CD4-positive, alpha-beta T cell treated with Interleukin-6 for 4 hours (primary cell): ENCODE measurements around the gene ADGRG3.

ENCODE experiments used
- DNase-seq: peaks from one replicate; pipeline ENCODE4 v3.0.0-alpha.2; 2020; ENCODE audit warnings: mixed read lengths

Gene ADGRG3

DNA sequence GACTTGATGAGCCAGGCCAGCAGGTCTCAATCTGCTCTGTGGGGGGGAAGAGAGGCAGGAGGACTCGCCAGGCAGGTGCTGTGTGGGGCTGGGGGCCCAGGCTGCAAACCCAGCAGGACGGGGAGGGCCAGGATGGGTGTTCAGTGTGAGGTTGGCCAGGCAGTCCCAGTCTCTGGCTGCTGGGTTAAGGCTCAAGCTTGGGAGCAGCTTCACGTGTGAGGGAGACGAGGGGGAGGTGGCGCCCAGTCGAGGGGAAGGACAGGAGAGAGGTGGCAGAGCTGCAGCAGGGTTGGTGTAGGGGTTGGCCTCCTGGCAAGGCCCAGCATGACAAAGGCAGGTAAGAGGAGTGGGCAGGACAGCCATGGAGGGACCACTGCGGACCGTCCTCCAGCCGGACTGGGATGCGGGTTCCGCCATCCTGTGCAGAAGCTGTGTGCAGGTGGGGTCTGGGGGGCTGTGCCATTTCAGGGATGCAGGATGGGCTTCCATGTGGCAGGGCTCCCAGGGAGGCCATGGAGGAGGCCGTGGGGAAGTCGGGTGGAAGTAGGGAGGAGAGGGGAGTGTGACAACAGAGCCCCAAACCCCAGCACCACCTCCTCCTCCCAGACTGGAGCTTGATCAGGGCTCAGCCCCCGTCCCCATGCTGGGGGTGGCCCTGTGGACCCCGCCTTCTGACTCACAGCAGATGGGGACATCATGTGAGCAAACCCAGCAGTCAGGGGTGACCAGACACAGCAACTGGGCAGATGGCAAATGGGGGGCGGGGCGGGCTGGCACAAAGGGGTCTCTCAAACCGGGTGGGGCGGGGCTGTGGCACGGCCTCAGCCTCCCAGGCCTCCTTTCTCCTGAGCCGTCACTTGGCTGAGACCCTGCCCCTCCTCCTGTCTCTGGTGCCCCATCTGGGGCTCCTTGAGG lies 36.9 kb upstream of the ADGRG3 start:
- no peak for DNase-seq

DNA sequence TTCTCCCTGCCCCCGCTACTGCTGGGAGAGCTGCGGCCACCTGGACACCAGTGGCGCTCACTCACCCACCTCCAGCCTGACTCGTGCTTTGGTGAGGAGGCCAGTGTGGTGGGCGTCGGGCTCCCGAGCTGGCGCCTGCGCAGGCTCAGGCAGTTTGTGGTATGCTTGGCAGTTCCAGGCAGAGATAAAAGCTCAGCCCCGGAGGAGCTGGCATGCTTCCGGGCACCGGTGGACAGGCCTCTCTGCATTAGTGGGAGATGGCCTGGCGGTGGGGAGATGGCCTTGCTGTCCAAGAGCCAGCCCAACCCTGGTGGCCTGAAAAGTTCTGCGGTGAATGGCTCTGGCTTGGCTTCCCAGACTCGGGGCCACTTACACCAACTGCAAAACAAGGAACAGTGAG lies 35.5 kb upstream of the ADGRG3 start:
- no peak for DNase-seq

DNA sequence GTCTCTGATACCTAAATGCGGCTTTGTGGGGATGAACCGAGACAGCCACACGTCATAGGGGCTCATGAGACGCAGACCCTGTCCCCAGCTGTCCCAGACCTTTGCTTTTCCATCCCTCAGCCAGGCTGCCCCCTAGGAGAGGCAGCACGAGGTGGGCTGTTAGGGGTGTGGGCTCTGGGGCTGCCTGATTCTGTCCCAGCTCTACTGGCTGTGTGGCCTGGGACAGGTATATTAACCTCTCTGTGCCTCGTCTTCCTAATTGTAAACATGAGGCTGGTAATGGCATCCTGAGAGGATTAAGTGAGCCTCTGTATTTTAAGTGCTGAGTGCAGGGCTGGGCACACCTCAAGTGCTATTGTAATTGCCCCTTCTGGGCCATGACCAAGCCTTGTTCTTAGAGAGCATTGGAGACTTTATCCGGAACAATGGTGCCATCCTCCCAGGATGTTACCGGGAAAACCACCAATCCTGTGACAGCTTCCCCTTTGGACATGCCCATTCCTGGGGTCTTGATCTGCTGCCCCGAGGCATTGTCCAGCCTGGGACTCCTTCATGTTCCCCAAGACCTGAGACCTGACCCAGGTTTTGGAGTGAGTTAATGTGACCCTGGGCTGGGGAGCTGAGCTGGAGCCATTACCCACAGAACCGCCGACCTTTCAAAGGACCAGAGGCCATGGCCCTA lies 34.6 kb upstream of the ADGRG3 start:
- no peak for DNase-seq

DNA sequence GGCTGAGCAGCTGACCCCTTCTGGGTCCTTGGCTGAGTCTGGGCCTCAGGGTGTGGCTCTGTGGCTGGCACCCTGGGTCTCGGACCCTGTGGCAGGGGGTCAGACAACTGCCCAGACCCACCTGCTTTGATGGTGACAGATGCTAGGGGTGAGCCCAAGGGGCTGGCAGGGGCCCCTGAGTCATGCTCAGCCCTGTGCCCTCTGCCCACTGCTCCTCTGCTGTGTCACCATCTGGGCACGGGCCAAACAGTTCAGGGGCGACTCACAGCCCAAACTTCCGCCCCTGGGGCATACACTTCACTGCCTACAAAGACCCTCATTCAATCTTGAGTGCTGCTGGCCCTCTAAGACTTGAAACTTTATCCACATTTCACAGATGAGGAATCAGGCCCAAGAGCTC lies 33.9 kb upstream of the ADGRG3 start:
- DNase-seq, result no peak

DNA sequence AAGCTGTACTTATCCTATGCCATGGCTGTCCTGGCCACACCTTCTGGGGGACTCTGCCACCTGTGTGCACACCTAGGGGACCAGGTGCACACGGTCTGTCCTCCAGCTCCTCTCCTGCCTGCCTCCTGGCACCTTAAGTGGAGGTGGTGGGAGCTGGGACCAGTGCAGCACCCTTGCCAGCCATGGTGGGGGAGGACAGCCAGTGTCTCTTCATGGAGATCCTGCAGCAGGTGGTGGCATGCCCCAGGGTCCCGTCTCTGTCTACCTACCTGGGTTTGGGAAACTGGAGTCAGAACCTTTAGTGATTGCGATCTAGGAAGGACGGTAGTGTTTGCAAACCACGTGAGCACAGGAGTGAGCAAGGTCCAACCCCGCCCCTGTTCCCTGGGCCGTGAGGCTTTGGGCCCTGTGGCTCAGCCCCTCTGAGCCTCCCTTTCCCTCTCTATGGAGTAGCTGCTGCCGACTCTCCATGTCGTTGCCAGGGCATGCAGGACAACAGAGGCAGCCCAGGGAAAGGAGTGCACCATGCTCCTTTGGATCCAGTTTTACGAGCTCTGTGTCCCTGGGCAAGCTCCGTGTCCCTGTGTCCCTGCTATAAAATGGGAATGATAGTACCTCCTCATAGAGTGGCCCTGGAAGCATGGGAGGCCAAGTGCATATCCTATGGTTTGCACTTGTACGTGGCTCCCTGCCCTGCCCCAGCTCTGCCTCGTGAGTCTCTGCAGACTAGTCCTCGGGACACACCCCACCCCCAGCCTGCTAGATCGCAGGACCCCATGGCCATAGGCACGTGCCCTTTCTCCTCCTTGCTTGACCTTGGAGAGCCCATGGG lies 32.6 kb upstream of the ADGRG3 start:
- no peak for DNase-seq

DNA sequence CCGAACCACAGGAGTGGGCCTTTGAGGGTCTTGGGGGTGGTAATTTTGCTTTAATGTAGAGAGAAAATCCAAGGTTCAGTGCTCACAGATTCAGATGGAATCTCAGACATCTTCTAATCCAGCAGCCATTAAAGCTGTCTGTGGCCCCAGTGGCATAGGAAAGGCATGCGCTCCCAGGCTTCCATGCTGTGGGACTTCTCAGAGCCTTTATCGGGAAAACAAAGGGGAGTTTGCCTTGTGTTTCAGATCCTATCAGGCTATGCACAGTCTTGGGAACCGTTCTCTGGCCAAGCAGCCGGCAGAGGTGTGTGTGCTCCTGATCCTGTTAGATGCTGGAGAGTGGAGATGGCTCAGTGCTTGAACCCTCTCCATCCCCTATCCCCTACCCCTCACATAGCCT lies 31.9 kb upstream of the ADGRG3 start:
- no peak for DNase-seq

DNA sequence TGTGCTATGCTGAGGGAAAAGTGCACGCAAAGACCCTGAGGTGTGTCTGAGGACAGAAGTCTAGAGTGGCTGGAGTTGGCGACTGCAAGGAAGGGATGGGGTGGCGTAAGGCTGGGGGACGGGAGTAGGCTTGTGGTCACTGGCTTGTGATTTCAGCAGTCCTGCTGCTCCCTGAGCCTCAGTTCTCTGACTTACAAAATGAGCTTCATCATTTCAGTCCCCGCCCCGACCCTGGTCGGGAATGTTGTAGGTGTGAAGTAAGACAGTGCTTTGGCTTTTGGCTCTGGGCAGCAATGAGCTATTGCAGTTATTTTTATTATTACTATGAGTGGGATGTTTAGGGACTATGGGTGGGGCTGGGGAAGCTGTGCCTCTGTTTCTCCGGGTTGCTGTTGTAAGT lies 31.1 kb upstream of the ADGRG3 start:
- no peak for DNase-seq

DNA sequence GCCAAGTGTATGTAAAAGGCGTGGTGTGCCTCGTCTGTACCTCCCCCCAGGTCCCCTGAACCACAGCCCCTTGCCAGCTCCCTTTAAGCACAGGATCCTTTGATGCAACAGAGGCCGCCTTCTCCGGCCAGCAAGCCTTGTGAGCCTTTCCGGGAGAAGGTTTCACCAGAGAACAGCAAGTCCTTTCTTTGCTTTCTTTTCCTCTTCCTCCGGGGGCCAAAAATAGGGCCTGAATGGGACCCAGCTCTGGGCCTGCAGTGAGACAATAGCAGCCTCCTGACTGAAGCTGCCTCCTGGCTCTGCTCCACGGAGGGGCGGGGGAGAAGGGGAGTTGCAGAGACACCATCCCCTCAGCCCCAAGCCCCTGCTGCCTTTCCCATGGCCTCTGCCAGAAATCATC lies 30.7 kb upstream of the ADGRG3 start:
- no peak for DNase-seq

DNA sequence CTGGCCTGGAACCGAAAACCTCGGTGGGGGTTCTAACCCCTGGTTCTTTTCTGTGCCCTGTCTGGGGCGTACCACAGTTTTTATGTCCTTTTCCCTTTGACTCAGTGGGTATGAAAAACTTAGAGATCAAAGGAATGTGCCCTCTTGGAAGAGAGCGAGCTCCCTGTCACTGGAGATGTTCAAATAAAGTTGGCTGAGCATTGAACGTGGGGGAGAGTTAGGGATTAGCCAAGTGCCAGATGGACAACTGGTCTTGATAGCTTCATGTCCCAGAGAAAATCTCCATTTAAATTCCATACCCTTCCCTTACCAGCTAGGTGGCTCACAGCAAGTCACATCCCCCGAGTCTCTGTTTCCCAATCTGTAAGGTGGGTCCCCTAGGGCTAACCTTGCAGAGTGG lies 30.1 kb upstream of the ADGRG3 start:
- no peak for DNase-seq

DNA sequence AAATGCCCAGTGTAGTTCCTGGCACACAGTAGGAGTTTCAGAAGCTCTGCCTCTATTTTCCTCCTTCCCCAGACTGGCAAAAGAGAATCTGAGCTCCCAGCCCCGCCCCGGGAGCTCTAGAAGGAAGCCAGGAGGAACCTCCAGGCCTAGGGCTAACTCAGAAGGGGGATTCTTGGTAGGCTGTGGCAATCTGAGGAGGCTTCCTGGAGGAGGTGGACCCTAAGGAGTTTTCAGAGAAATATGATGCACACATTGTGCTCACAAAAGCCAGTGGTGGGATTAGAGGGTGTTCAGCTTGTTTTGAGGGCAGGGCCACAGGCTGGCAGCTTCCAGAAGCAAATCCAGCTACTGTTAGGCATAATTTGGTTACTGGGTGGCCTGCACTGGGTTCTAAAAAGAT lies 29.7 kb upstream of the ADGRG3 start:
- DNase-seq, result no peak

DNA sequence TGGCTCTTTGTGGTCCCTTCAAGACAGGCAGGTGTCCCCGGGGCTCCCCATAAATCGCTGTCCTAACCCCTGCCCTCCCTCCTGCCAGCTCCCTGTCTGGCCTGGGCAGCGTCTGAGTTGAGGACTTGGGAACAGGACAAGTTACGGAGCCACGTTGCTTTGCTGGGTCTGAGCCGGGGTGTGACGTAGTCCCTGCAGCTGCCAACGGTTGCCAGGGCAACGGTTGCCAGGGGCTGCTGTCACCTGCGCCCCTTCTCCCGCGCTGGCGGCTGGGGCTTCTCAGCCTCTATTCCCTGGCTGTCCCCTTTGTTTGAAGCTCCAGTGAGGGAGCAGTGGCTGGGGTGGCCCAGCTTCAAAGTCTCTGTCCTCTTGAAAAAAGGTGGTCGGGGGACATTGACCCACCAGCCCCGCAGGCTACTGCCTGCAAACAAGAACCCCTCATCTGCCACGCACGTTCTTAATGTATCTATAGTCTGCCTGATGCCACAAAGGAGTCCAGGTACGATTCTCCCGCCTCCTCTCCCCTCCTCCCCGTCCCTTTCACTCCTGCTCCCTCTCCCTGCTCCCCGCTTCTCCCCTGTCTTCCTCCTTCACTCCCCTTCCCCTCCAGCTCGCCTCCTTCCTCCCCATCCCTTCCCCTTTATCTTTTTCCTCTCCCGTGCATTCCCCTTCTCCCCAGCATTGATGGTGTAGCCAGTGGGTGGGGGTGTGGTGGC lies 28.8 kb upstream of the ADGRG3 start:
- peak; percentile 12 for DNase-seq

DNA sequence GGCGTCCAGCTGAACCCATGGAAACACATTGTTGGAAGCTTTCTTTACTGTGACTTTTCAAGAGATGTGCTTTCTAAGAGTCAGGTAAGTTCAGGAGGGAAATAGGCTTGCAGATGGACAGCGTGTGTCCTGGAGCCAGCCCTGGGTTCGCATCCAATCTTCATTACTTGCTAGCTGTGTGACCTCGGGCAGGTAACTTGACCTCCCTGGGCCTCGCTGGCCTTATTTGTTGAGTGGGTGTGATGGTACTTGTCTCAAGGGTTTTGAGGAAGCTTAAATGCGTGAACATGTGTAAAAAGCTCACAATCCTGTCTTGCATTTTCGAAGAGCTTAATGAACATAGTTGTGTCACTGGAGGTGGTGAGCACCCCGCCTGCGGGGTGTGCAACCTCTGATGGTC lies 27.9 kb upstream of the ADGRG3 start:
- DNase-seq, result no peak

DNA sequence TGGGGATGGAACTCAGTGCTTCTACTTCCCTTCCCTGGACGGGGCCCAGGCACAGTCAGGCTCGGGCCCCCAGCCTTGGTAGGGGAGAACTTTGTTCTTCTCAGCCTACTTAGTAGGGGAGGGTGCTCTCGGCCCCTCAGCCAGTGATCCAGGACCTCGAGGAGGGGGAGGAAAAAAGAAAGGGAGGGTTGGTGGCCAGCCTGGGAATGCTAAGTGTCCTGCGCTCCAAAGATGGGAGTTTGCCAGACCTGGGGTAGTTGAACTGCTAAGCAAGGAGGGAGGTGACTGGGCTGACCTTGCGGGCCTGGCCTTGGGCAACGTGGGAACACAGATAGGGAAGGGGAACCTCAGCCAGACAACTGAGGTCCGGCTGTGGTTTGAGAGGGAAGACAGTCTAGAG lies 27.5 kb upstream of the ADGRG3 start:
- no peak for DNase-seq

DNA sequence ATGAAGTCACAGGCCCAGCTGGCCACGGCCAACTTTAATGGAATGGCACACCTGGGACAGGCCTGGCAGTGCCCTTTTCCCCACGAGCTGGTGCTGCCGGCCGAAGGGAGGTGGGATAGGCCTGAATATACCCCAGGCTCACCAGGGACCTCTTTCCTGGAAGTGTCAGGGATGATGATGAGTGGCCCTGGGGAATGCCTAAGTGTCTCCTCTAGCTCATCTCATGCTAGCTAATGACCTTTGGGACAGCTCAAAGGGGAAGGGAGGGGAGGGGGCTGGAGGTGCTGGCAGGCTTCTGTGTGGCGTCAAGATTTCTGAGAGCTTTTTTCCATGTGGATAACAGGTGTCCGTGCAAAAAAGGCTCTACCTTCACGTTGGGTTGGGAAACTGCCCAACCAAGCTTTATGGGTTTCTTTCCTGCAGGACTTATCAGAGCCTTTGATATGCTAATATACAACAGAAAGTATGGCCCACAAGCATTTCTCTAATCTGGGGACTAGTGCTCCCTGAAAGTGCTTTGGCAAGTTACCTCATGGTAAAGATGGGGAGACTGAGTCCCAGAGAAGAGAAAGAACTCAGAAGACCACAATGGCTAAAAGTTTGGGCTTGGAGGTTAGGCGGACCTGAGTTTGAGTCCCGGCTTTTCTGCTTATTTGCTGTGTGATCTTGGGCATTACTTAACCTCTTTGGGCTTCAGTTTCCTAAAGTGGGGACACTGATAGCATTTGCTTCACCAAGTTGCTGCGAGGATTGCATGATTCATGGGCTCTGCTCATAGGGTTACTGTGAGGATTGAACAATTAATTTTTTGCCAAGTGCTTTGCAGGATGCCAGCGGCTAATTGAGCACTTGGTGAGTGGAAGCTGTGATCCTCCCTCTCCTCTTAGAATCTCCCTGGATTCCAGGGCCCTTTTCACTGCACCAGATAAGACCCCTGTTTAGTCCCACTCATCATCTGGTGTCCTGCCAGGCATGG lies 25.7 kb upstream of the ADGRG3 start:
- no peak for DNase-seq

DNA sequence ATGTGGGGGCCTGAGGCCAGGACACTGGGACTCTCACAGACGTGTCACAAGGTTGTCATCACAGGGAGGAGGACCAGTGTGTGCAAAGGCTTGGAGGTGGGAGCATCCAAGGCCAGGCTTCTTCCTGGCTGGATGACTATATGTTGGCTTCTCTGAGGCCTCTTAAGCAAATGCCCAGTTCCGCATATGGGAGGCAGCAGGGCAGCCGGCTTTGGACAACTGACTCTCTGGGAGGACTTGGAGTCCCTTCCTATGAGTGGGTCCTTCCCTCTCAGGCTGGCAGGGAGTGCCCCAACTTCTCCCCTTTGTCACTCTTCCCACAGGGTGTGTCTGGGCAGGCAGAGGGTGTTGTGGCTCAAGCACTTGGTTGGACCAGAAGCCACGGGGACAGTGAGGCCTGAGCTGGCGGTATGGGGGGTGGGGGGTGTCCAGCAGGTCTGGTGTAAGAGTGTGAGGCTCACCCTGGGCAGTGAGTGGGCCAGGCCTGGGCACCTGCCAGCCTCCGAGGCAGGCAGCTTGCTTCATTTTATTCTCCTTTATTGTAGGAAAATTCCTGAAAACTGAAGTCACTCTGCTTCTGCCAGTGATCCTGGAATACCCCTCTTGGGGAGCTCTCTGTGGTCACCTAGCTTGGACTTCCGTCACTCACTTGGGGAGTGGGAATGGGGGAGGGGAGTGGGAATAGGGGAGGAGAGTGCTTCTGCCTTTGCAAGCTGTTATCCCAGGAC lies 24.8 kb upstream of the ADGRG3 start:
- no peak for DNase-seq

DNA sequence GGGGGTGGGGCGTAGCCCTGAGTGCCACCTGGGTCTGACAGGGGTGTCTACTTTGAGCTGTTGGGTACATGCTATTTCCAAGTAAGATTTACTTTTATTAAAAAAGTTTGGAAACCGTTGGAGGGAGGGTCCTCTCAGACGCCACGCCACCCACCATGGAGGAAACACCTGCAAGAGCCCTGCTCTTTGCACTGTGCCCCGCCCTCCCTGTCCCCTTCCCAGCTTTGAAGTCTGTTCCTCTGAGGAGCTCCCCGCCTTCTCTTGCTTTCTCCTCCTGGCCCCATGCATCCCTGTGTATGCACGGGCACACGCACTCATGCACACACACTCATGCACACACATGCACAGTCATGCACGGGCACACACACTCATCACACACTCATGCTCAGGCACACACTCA lies 24.2 kb upstream of the ADGRG3 start:
- no peak for DNase-seq

DNA sequence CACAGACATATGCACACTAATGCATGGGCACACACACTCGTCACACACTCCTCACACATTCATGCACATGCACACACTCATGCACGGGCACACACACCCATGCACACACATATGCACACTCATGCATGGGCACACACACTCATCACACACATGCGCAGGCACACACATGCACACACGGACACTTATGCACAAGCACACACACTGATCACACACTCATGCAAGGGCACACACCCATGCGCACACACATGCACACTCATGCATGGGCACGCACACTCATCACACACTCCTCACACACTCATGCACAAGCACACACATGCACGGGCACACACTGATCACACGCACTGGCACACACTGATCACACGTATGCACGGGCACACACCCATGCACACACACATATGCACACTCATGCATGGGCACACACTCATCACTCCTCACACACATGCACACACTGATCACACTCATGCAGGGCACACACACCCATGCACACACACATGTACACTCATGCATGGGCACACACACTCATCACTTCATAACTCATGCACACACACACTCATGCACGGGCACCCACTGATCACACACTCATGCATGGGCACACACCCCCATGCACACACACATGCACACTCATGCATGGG lies 23.6 kb upstream of the ADGRG3 start:
- DNase-seq, result no peak

DNA sequence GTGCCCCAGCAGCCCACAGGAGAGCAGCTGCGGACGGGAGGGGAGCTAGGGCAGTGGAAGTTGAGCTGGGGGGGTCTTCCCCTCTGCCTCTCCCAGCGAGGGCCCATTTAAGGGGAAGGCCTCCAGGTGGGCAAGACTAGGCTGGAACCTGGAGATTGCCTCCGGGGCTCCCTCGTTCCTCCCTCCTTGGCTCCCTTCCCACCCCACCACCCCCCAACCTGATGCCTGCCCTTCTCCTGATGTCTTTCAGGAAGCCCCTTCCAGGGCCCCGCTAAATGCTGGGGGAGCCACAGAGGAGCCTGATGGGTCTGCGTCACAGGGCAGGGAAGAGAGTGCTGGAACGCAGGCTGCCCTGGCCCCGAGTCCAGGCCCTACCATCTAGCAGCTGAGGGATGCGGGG lies 22.9 kb upstream of the ADGRG3 start:
- DNase-seq, result no peak

DNA sequence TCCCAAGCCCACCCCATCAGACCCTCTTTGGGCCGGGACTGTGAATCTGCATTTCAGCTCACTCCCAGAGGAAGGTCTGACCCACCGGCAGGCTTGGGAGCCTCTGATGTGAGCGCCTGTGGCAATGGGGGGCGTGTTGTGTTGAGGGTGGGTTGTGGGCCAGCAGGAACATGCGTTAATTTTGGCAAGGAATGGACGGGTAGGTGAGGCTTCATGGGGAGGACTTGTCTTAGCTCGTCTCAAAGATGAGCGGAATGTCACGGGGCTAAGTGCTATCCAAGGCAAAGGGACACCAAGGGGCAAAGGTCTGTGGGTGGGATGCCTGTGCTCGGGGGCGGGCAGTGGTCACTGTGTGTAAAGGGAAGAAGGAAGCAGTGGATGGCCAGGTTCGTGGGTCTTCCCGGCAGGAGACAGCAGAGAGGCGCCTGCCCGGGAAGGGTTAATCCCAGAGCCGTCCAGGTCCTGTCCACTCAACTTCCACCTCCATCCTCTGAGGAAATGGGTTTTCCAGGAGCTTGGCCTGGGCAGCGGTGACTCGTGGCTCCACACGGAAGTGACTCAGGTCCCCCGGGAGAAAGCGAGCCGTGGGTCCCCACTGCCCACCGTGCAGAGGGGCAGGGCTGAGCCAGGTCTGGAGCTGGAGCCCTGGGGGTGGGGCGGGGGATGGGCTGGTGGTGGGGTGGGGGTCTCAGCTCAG lies 22.3 kb upstream of the ADGRG3 start:
- no peak for DNase-seq
